Osteocyte (in vitro differentiated cells): ENCODE measurements around the gene TRNT1. TPM values are rescaled to one million over a fixed set of nuclear protein-coding genes. Genes with fewer than 3 reads are reported as not detected.

Experiments used
- DNase-seq: peaks from one replicate; pipeline ENCODE4 v3.0.0; 2021; ENCODE audit warnings: mixed read lengths; ENCODE audit not compliant: unreplicated experiment; ENCODE audit errors: extremely low spot score
- H3K27ac Mint-ChIP-seq: one replicate; pipeline ENCODE4 v1.8.0; 2021; ENCODE audit warnings: mild to moderate bottlenecking, mixed read lengths; ENCODE audit not compliant: unreplicated experiment
- H3K27me3 Mint-ChIP-seq: one replicate; pipeline ENCODE4 v1.8.0; 2021; ENCODE audit warnings: mixed read lengths; ENCODE audit not compliant: unreplicated experiment
- H3K36me3 Mint-ChIP-seq: one replicate; pipeline ENCODE4 v1.8.0; 2021; ENCODE audit warnings: mixed read lengths; ENCODE audit not compliant: unreplicated experiment
- H3K4me1 Mint-ChIP-seq: one replicate; pipeline ENCODE4 v1.8.0; 2021; ENCODE audit warnings: mixed read lengths; ENCODE audit not compliant: unreplicated experiment
- H3K4me3 Mint-ChIP-seq: one replicate; pipeline ENCODE4 v1.8.0; 2021; ENCODE audit warnings: mild to moderate bottlenecking, moderate library complexity, mixed read lengths; ENCODE audit not compliant: unreplicated experiment
- H3K9me3 Mint-ChIP-seq: one replicate; pipeline ENCODE4 v1.8.0; 2021; ENCODE audit warnings: mixed read lengths; ENCODE audit not compliant: unreplicated experiment
- total RNA-seq: library from RNA; stranded (reverse); gene quantifications from 2 replicates; pipeline ENCODE4 v1.2.1, GENCODE V29; 2021
- TF ChIP-seq, protein P1 (sequence below): fragments of 200-600 bp; sonication (generic); IDR thresholded peaks from 2 replicates; pipeline ENCODE4 v1.5.0; 2021; ENCODE audit warnings: antibody characterized with exemption, mild to moderate bottlenecking, moderate library complexity

The TRNT1 gene
- total RNA-seq, 1 donor from 2014 or later = 38.4 TPM

DNA sequence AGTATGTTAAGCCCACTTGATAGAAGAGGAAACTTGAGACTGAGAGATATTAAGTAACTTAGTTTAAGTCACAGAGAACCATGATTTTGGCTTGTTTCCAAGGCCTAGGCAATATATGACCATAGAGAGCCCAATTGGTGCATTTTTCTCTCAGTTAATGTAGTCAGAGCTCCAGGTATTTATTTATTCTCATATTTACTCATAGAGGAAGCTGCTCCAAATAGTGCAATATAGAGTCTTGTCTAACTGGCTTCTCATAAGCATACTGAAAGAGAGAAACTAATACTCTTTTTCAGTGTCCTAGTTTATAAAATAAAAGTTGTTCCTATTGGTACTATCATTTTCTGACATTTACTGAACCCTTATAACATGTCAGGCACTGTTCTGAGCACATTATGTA is 15.2 kb downstream of the TRNT1 start:
- Mint-ChIP-seq H3K9me3 (no peaks in the 10 kb centered on the region), H3K36me3 (peaks cover 59% of the 10 kb centered on the region), H3K4me1 (no peaks in the 10 kb centered on the region), H3K27ac (no peak overlapping the region), H3K27me3 (no peaks in the 10 kb centered on the region), H3K4me3 (no peak overlapping the region)
- no peak for DNase-seq
- TF ChIP-seq, protein P1, sequence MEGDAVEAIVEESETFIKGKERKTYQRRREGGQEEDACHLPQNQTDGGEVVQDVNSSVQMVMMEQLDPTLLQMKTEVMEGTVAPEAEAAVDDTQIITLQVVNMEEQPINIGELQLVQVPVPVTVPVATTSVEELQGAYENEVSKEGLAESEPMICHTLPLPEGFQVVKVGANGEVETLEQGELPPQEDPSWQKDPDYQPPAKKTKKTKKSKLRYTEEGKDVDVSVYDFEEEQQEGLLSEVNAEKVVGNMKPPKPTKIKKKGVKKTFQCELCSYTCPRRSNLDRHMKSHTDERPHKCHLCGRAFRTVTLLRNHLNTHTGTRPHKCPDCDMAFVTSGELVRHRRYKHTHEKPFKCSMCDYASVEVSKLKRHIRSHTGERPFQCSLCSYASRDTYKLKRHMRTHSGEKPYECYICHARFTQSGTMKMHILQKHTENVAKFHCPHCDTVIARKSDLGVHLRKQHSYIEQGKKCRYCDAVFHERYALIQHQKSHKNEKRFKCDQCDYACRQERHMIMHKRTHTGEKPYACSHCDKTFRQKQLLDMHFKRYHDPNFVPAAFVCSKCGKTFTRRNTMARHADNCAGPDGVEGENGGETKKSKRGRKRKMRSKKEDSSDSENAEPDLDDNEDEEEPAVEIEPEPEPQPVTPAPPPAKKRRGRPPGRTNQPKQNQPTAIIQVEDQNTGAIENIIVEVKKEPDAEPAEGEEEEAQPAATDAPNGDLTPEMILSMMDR = no peak

GRCh38 chr3:3145831-3146230 is 19.1 kb downstream of the TRNT1 start:
- no peaks in the 10 kb centered on the region for H3K9me3 Mint-ChIP-seq
- no peak for DNase-seq
- H3K36me3 Mint-ChIP-seq = peaks cover 55% of the 10 kb centered on the region
- no peak overlapping the region for H3K27ac Mint-ChIP-seq
- H3K4me3 Mint-ChIP-seq = no peak overlapping the region
- no peaks in the 10 kb centered on the region for H3K4me1 Mint-ChIP-seq
- TF ChIP-seq, protein P1 = no peak
- no peaks in the 10 kb centered on the region for H3K27me3 Mint-ChIP-seq

DNA sequence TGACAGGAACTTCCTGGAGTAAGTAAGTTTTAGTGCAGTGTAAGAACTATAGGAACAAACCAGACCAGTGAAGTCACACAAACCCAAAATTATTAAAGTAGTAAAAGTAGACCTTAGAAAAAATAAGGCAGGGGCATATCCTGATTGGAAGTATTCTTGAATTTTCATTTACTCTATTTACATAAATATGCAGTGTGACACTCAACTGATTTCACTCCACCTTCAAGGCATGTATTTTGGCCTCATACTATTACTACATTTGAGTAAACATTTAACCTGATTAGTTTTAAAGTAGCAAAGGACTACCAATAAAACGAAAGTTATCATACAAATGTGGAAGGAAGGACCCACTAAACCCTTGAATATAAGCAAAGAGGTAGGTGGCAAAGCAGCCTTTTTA is 22.8 kb downstream of the TRNT1 start:
- TF ChIP-seq, protein P1 = no peak
- H3K4me3 Mint-ChIP-seq = no peak overlapping the region
- no peaks in the 10 kb centered on the region for H3K4me1 Mint-ChIP-seq
- no peaks in the 10 kb centered on the region for H3K27me3 Mint-ChIP-seq
- no peak for DNase-seq
- H3K27ac Mint-ChIP-seq = no peak overlapping the region
- peaks cover 58% of the 10 kb centered on the region for H3K36me3 Mint-ChIP-seq
- H3K9me3 Mint-ChIP-seq = no peaks in the 10 kb centered on the region

- TF ChIP-seq, protein P1 = no peak
- Mint-ChIP-seq H3K36me3 (peaks cover 53% of the 10 kb centered on the region), H3K27ac (no peak overlapping the region), H3K4me3 (no peak overlapping the region), H3K4me1 (no peaks in the 10 kb centered on the region), H3K9me3 (no peaks in the 10 kb centered on the region), H3K27me3 (no peaks in the 10 kb centered on the region)
- DNase-seq = no peak
Observed at GRCh38 chr3:3151513-3151912, 24.8 kb downstream of the TRNT1 start.

DNA sequence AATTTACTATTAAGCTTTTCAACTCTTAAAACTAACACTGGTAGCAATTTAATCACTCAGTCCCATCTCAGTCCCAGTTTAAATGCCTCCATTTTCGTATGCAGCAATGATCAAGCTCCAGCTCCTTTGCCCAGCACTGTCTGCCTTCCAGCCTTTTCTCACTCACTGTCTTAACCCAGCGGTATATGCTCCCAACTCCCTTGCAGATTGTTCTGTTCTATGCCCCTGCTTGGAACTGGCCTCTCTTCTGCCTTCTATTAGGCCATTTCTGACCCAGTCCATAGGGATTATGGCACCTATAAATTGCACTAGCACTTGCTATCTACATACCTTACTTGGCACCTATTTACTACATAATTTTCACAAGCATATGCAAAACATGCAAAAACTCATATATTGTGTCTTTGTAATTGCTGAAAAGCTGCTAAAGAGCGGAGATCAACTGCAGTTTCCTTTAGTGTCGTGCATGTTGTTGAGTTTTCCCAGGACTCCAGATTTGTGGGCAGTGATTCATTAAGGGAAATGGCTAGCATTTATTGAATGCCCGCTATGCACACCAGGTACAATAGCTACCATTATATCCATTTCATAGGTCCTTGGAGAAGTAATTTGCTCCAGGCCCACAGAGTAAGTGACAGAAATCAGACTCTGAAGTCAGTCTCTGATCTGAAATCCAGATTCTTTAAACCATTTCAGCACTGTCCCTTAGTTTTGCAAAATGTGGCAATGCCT is 28.3 kb downstream of the TRNT1 start:
- H3K27me3 Mint-ChIP-seq = no peaks in the 10 kb centered on the region
- peaks cover 57% of the 10 kb centered on the region for H3K36me3 Mint-ChIP-seq
- H3K9me3 Mint-ChIP-seq = no peaks in the 10 kb centered on the region
- H3K4me3 Mint-ChIP-seq = no peak overlapping the region
- no peak overlapping the region for H3K27ac Mint-ChIP-seq
- DNase-seq = no peak
- TF ChIP-seq, protein P1 = no peak
- no peaks in the 10 kb centered on the region for H3K4me1 Mint-ChIP-seq
